ENCODE results near the gene INHBC. TPM values are rescaled to one million over a fixed set of nuclear protein-coding genes. Genes with fewer than 3 reads are reported as not detected.

INHBC gene
- total and polyA plus RNA-seq, 2 experiments from 2014 or later: 0.21 TPM; not detected in 1

DNA sequence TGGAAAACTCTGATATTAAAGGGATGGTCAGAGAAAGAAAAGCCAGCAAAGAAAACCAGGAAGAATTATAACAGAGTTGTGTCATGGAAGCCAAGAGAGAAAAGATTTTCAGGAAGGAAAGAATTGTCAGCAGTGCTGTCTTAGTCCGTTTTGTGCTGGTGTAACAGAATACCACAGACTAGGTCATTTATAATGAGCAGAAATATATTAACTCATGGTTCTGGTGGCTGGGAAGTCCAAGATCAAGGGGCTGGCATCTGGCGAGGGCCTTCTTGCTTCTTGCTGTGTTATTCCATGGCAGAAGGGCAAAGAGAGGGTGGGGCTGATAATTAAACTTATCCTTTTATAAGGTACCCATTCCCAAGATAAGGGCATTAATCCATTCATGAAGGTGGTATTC, 14.1 kb downstream of the INHBC start:
- no peak overlapping the region for H3K4me3 ChIP-seq
- TF ChIP-seq, protein P1, sequence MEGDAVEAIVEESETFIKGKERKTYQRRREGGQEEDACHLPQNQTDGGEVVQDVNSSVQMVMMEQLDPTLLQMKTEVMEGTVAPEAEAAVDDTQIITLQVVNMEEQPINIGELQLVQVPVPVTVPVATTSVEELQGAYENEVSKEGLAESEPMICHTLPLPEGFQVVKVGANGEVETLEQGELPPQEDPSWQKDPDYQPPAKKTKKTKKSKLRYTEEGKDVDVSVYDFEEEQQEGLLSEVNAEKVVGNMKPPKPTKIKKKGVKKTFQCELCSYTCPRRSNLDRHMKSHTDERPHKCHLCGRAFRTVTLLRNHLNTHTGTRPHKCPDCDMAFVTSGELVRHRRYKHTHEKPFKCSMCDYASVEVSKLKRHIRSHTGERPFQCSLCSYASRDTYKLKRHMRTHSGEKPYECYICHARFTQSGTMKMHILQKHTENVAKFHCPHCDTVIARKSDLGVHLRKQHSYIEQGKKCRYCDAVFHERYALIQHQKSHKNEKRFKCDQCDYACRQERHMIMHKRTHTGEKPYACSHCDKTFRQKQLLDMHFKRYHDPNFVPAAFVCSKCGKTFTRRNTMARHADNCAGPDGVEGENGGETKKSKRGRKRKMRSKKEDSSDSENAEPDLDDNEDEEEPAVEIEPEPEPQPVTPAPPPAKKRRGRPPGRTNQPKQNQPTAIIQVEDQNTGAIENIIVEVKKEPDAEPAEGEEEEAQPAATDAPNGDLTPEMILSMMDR (IDR thresholded peaks at IDR 0.05; ENCODE audit: low read depth, low read length): no peak
- no peaks in the 10 kb centered on the region for H3K36me3 ChIP-seq
- DNase-seq (ENCODE audit: low read depth in 1 of 2, low spot score in 1 of 2): no peak
- no peaks in the 10 kb centered on the region for H3K27me3 ChIP-seq
- H3K27ac ChIP-seq: no peak overlapping the region
- H3K4me1 ChIP-seq (ENCODE audit: low read depth): peaks cover 13% of the 10 kb centered on the region
- no peaks in the 10 kb centered on the region for H3K9me3 ChIP-seq (ENCODE audit: low read depth)

DNA sequence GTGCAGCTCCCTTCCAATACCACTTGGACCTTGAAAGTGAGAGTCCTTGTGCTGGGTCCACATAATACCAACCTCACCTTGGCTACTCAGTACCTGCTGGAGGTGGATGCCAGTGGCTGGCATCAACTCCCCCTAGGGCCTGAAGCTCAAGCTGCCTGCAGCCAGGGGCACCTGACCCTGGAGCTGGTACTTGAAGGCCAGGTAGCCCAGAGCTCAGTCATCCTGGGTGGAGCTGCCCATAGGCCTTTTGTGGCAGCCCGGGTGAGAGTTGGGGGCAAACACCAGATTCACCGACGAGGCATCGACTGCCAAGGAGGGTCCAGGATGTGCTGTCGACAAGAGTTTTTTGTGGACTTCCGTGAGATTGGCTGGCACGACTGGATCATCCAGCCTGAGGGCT, 14.8 kb downstream of the INHBC start:
- TF ChIP-seq, protein P1 (IDR thresholded peaks at IDR 0.05; ENCODE audit: low read depth, low read length): no peak
- H3K9me3 ChIP-seq (ENCODE audit: low read depth): no peaks in the 10 kb centered on the region
- DNase-seq (ENCODE audit: low read depth in 1 of 2, low spot score in 1 of 2): no peak
- H3K4me1 ChIP-seq (ENCODE audit: low read depth): peaks cover 13% of the 10 kb centered on the region
- H3K27me3 ChIP-seq: no peaks in the 10 kb centered on the region
- H3K36me3 ChIP-seq: no peaks in the 10 kb centered on the region
- H3K4me3 ChIP-seq: no peak overlapping the region
- no peak overlapping the region for H3K27ac ChIP-seq

DNA sequence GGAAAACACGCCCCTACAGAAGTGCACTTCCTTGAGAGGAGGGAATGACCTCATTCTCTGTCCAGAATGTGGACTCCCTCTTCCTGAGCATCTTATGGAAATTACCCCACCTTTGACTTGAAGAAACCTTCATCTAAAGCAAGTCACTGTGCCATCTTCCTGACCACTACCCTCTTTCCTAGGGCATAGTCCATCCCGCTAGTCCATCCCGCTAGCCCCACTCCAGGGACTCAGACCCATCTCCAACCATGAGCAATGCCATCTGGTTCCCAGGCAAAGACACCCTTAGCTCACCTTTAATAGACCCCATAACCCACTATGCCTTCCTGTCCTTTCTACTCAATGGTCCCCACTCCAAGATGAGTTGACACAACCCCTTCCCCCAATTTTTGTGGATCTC, 15.5 kb downstream of the INHBC start:
- no peak for DNase-seq (ENCODE audit: low read depth in 1 of 2, low spot score in 1 of 2)
- H3K27me3 ChIP-seq: no peaks in the 10 kb centered on the region
- H3K4me3 ChIP-seq: no peak overlapping the region
- H3K9me3 ChIP-seq (ENCODE audit: low read depth): no peaks in the 10 kb centered on the region
- H3K4me1 ChIP-seq (ENCODE audit: low read depth): peaks cover 16% of the 10 kb centered on the region
- no peaks in the 10 kb centered on the region for H3K36me3 ChIP-seq
- TF ChIP-seq, protein P1 (IDR thresholded peaks at IDR 0.05; ENCODE audit: low read depth, low read length): no peak
- no peak overlapping the region for H3K27ac ChIP-seq

DNA sequence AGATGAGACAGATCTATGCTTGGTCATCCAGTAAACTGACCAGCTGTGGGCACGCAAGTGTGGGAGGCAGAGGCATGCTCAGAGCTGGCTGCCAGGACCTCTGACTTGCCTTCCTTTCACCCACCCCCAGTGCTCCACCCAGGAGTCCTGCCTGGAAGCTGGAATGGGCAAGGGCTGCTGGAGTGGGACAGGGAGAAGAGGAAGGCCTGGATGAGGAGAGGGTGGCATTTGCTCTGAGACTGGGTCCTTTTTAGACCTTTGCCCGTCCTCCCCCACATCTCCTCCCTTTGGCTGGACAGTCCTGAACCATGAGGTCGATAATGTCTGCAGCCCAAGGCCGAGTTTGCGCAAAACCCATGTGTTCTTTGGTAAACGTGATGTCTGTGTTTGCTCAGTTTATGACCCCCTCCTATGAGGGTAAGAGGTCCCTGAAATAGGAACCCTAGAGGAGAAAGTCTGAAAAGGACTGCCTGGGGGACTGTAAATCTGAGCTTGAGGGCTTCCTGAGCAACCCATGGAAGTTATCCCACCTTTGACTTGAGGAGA, 16.7 kb downstream of the INHBC start:
- H3K27ac ChIP-seq: peak overlapping the region; percentile 91
- H3K27me3 ChIP-seq: no peaks in the 10 kb centered on the region
- no peaks in the 10 kb centered on the region for H3K36me3 ChIP-seq
- H3K4me3 ChIP-seq: no peak overlapping the region
- peaks cover 22% of the 10 kb centered on the region for H3K4me1 ChIP-seq (ENCODE audit: low read depth)
- TF ChIP-seq, protein P1 (IDR thresholded peaks at IDR 0.05; ENCODE audit: low read depth, low read length): no peak
- no peak for DNase-seq (ENCODE audit: low read depth in 1 of 2, low spot score in 1 of 2)
- no peaks in the 10 kb centered on the region for H3K9me3 ChIP-seq (ENCODE audit: low read depth)

DNA sequence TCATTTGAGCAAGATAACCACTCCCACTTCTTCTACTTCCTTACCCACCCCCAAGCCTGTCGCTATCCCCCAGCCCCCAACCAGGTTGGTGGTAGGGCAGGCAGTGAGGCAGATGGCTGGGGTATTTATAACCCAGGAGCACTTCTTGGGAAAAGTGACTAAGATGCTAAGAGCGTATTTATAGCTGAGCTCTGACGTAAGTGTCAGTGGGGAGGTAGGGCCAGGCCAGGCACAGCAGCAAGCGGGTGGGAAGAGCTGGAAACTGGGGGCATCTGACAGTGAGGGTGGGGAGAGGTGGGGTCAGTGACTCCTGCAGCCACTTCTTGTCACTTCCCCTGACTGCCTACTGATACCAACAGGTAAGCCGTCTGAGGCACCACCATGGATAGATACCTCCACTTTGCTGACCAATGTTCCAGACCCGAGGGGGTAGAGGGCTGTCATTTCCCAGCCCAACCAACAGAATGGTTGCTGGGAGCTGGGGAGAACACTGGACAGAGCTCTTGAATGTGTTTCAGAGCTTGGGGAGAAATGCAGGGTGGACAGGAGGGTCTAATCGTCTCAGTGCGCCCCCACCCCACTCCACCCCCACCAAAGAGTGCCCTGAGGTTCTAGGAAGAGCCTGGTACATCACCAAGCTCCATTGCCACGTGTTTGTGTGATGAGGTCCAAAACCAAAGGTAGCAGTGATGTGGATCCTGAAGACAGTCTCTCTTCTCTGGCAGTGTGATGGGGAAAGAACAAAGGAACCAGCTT, 17.8 kb downstream of the INHBC start:
- TF ChIP-seq, protein P1 (IDR thresholded peaks at IDR 0.05; ENCODE audit: low read depth, low read length): no peak
- Histone ChIP-seq H3K27ac (peak overlapping the region; percentile 91), H3K4me1 (ENCODE audit: low read depth) (peaks cover 22% of the 10 kb centered on the region), H3K36me3 (no peaks in the 10 kb centered on the region), H3K4me3 (no peak overlapping the region), H3K27me3 (no peaks in the 10 kb centered on the region), H3K9me3 (ENCODE audit: low read depth) (no peaks in the 10 kb centered on the region)
- peak; percentile 86 to 94 for DNase-seq (ENCODE audit: low read depth in 1 of 2, low spot score in 1 of 2)
